Loucy (cell line): ENCODE results near the gene BICRAL.

ENCODE experiments used
- H2AFZ ChIP-seq: fragments of 200-600 bp; sonication (generic); 2 replicates; pipeline ENCODE4 v1.6.0; 2016; ENCODE audit warnings: antibody characterized with exemption, mild to moderate bottlenecking, low read length, moderate library complexity
- H3F3A ChIP-seq: fragments of 200-600 bp; 2 replicates; pipeline ENCODE4 v1.6.0; 2016; ENCODE audit warnings: antibody characterized with exemption, low read depth, mild to moderate bottlenecking
- H3K27me3 ChIP-seq: fragments of 200-600 bp; sonication (generic); 2 replicates; pipeline ENCODE4 v1.6.1; 2014; ENCODE audit warnings: low read length, mild to moderate bottlenecking; ENCODE audit not compliant: insufficient read depth, poor library complexity, severe bottlenecking
- H3K36me3 ChIP-seq: fragments of 200-600 bp; sonication (generic); 2 replicates; pipeline ENCODE4 v1.6.1; 2016; ENCODE audit warnings: low read length; ENCODE audit not compliant: insufficient read depth
- H3K4me1 ChIP-seq: fragments of 200-600 bp; sonication (generic); 2 replicates; pipeline ENCODE4 v1.5.1; 2014; ENCODE audit warnings: low read length, mild to moderate bottlenecking; ENCODE audit not compliant: insufficient read depth, poor library complexity, severe bottlenecking
- H3K4me2 ChIP-seq: fragments of 200-600 bp; sonication (generic); 2 replicates; pipeline ENCODE4 v1.6.0; 2014; ENCODE audit warnings: antibody characterized with exemption, low read length, low read depth, mild to moderate bottlenecking; ENCODE audit not compliant: poor library complexity, severe bottlenecking
- H3K4me3 ChIP-seq: fragments of 200-600 bp; sonication (generic); 2 replicates; pipeline ENCODE4 v1.5.1; 2014; ENCODE audit warnings: low read length, mild to moderate bottlenecking, mixed read lengths; ENCODE audit not compliant: poor library complexity, severe bottlenecking
- H3K79me2 ChIP-seq: fragments of 200-600 bp; sonication (generic); 2 replicates; pipeline ENCODE4 v1.6.1; 2014; ENCODE audit warnings: low read length; ENCODE audit not compliant: insufficient read depth
- H3K9ac ChIP-seq: fragments of 200-600 bp; sonication (generic); 2 replicates; pipeline ENCODE4 v1.6.0; 2014; ENCODE audit warnings: mild to moderate bottlenecking, low read depth, low read length, moderate library complexity; ENCODE audit not compliant: poor library complexity, severe bottlenecking
- H3K9me2 ChIP-seq: fragments of 200-600 bp; sonication (generic); replicated peaks from 2 replicates; pipeline ENCODE4 v1.6.1; 2016; ENCODE audit warnings: low read depth, low read length, mixed read lengths
- H3K9me3 ChIP-seq: fragments of 200-600 bp; sonication (generic); 2 replicates; pipeline ENCODE4 v1.6.1; 2014; ENCODE audit warnings: mild to moderate bottlenecking, antibody characterized with exemption, low read length, low read depth; ENCODE audit not compliant: insufficient read depth
- H4K20me1 ChIP-seq: fragments of 200-600 bp; sonication (generic); 2 replicates; pipeline ENCODE4 v1.6.0; 2014; ENCODE audit warnings: antibody characterized with exemption, low read length, mild to moderate bottlenecking; ENCODE audit not compliant: insufficient read depth, poor library complexity, severe bottlenecking
- EZH2phosphoT487 ChIP-seq: fragments of 200-600 bp; IDR thresholded peaks from 2 replicates; pipeline ENCODE4 v1.6.1; 2018; ENCODE audit warnings: antibody characterized with exemption, mild to moderate bottlenecking, moderate library complexity, borderline replicate concordance
- TF ChIP-seq, protein P1 (sequence below): fragments of 200-600 bp; sonication (generic); conservative IDR thresholded peaks from 2 replicates; pipeline ENCODE4 v1.5.1; 2014; ENCODE audit warnings: mild to moderate bottlenecking, antibody characterized with exemption, low read length

BICRAL gene

DNA sequence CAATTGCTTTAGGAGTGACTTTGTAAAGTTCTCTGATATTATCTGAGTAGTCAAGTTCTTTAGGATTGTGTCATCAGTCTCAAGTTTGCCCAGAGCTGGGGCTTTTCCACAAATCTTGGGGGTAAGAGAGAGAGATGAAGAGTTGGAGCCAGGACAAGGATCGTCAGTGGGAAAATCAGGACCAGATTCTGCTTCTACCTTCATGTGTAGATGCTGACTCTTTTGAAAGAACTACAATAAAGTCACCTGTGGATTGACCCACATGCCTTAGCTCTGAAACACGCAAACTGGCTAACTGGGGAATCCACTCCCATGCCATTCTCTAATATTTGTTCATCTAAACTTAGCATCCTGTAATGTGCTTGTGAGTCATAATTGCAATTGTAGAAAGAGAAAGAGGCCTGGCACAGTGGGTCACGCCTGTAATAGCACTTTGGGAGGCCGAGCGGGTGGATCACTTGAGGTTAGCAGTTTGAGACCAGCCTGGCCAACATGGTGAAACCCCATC is 15.6 kb upstream of the BICRAL start:
- no peaks in the 10 kb centered on the region for H3K9me2 ChIP-seq
- no peaks in the 10 kb centered on the region for H3K27me3 ChIP-seq
- no peak overlapping the region for H3K9ac ChIP-seq
- no peak overlapping the region for H3K4me3 ChIP-seq
- no peak overlapping the region for H3K4me2 ChIP-seq
- no peak overlapping the region for H2AFZ ChIP-seq
- no peaks in the 10 kb centered on the region for H3K9me3 ChIP-seq
- H3F3A ChIP-seq = no peaks in the 10 kb centered on the region; the same call in 1 of the 2 replicates
- no peaks in the 10 kb centered on the region for H3K36me3 ChIP-seq
- H4K20me1 ChIP-seq = no peaks in the 10 kb centered on the region
- TF ChIP-seq, protein P1, sequence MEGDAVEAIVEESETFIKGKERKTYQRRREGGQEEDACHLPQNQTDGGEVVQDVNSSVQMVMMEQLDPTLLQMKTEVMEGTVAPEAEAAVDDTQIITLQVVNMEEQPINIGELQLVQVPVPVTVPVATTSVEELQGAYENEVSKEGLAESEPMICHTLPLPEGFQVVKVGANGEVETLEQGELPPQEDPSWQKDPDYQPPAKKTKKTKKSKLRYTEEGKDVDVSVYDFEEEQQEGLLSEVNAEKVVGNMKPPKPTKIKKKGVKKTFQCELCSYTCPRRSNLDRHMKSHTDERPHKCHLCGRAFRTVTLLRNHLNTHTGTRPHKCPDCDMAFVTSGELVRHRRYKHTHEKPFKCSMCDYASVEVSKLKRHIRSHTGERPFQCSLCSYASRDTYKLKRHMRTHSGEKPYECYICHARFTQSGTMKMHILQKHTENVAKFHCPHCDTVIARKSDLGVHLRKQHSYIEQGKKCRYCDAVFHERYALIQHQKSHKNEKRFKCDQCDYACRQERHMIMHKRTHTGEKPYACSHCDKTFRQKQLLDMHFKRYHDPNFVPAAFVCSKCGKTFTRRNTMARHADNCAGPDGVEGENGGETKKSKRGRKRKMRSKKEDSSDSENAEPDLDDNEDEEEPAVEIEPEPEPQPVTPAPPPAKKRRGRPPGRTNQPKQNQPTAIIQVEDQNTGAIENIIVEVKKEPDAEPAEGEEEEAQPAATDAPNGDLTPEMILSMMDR = no peak
- TF ChIP-seq EZH2phosphoT487 = no peak
- H3K79me2 ChIP-seq = no peaks in the 10 kb centered on the region
- peaks cover 4% of the 10 kb centered on the region for H3K4me1 ChIP-seq

DNA sequence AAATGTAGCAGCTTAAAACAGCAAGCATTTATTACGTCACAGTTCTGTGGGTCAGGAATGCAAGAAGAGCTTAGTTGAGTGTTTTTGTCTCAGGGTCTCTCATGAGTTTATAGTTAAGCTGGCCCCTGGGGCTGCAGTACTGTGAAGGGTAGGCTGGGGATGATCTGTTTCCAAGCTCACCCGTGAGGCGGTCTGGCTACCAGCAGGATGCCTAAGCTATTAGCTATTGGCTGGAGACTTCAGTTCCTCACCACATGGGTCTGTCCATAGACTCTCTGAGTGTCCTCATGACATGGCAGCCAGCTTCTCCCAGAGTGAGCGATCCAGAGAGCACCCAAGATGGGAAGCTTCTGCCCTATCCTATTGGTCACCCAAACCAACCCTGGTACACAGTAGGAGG is 12.8 kb upstream of the BICRAL start:
- Histone ChIP-seq H3K4me3 (no peak overlapping the region), H3K4me2 (no peak overlapping the region), H2AFZ (no peak overlapping the region), H4K20me1 (no peaks in the 10 kb centered on the region), H3K9me3 (no peaks in the 10 kb centered on the region), H3K4me1 (peaks cover 17% of the 10 kb centered on the region), H3K9ac (no peak overlapping the region), H3K36me3 (no peaks in the 10 kb centered on the region), H3F3A (peaks cover 3% of the 10 kb centered on the region), H3K27me3 (no peaks in the 10 kb centered on the region), H3K9me2 (no peaks in the 10 kb centered on the region), H3K79me2 (peaks cover 11% of the 10 kb centered on the region)
- TF ChIP-seq, protein P1 = no peak
- TF ChIP-seq EZH2phosphoT487 = no peak

DNA sequence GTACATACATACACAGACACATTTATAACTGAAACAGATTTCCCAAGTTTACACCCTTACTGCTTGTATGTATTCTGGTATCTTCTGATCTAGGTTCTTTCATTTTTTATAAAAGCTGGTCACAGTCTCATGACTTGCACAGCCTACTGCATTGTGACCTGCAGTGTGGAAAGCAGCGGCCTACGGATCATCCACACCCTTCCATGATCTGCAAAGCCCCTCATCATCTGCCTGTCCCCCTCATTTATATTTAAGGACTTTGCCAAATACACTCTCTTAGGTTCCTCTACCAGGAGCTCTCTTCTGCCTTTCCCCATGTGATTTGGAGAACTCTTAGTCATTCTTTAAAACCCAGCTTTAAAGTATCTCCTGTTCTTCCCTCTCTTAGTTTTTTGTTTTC is 12.0 kb upstream of the BICRAL start:
- H3K36me3 ChIP-seq = no peaks in the 10 kb centered on the region
- no peak for TF ChIP-seq EZH2phosphoT487
- TF ChIP-seq, protein P1 = no peak
- no peak overlapping the region for H3K4me3 ChIP-seq
- peaks cover 25% of the 10 kb centered on the region for H3K4me1 ChIP-seq
- no peak overlapping the region for H2AFZ ChIP-seq
- peaks cover 3% of the 10 kb centered on the region for H3F3A ChIP-seq
- H4K20me1 ChIP-seq = no peaks in the 10 kb centered on the region
- no peaks in the 10 kb centered on the region for H3K27me3 ChIP-seq
- H3K9ac ChIP-seq = no peak overlapping the region
- H3K9me2 ChIP-seq = no peaks in the 10 kb centered on the region
- no peaks in the 10 kb centered on the region for H3K9me3 ChIP-seq
- H3K4me2 ChIP-seq = no peak overlapping the region
- peaks cover 11% of the 10 kb centered on the region for H3K79me2 ChIP-seq
